Keratinocyte (primary cell): ENCODE measurements around the gene DPP7. TPM values are rescaled to one million over a fixed set of nuclear protein-coding genes. Genes with fewer than 3 reads are reported as not detected.

Experiments used
- DNase-seq: peaks from one replicate; pipeline ENCODE4 v3.0.0-alpha.2; 2011; ENCODE audit warnings: low read depth, missing footprints, low spot score
- FAIRE-seq: peaks from 2 replicates; lab custom pipeline; 2011; peaks lifted over from hg19 to GRCh38; lab: Jason Lieb, UNC
- H2AFZ ChIP-seq: 2 replicates; pipeline ENCODE4 v1.6.0; 2012; ENCODE audit warnings: low read length, control low read depth, inconsistent platforms; ENCODE audit not compliant: control insufficient read depth
- H3K27ac ChIP-seq: 2 replicates; pipeline ENCODE4 v1.5.1; 2011; ENCODE audit warnings: low read length; ENCODE audit not compliant: control insufficient read depth, insufficient read depth
- H3K27me3 ChIP-seq: 3 replicates; pipeline ENCODE4 v1.6.0; 2011; ENCODE audit warnings: low read length; ENCODE audit not compliant: control insufficient read depth, insufficient read depth; ENCODE audit errors: extremely low read depth
- H3K36me3 ChIP-seq, 2 experiments: 2 replicates in 1 of 2; 3 replicates in 1 of 2; pipeline ENCODE4 v1.5.1; 2011; ENCODE audit warnings: low read length in 2 of 2, mild to moderate bottlenecking in 1 of 2; ENCODE audit not compliant: control insufficient read depth in 2 of 2, insufficient read depth in 2 of 2; ENCODE audit errors: extremely low read depth in 1 of 2
- H3K4me1 ChIP-seq: 3 replicates; pipeline ENCODE4 v1.5.1; 2011; ENCODE audit warnings: low read length; ENCODE audit not compliant: control insufficient read depth, insufficient read depth; ENCODE audit errors: extremely low read depth
- H3K4me2 ChIP-seq: 3 replicates; pipeline ENCODE4 v1.6.0; 2011; ENCODE audit warnings: low read depth, low read length; ENCODE audit not compliant: control insufficient read depth, insufficient read depth; ENCODE audit errors: extremely low read depth
- H3K4me3 ChIP-seq, 3 experiments: fragments of 200-600 bp in 1 of 3; sonication (generic) in 1 of 3; 2 replicates in 2 of 3; 3 replicates in 1 of 3; pipeline ENCODE4 v1.5.1; 2011 to 2016; ENCODE audit warnings: low read length in 3 of 3, mild to moderate bottlenecking in 3 of 3, control low read depth in 2 of 3, inconsistent platforms in 1 of 3, low read depth in 1 of 3, mixed read lengths in 1 of 3, mixed run types in 1 of 3, moderate library complexity in 1 of 3; ENCODE audit not compliant: control insufficient read depth in 2 of 3, insufficient read depth in 2 of 3; ENCODE audit errors: extremely low read depth in 1 of 3
- H3K79me2 ChIP-seq: 2 replicates; pipeline ENCODE4 v1.6.0; 2012; ENCODE audit warnings: low read length; ENCODE audit not compliant: control insufficient read depth, insufficient read depth
- H3K9ac ChIP-seq: 3 replicates; pipeline ENCODE4 v1.6.0; 2011; ENCODE audit warnings: low read length; ENCODE audit not compliant: control insufficient read depth, insufficient read depth; ENCODE audit errors: extremely low read depth
- H3K9me1 ChIP-seq: 3 replicates; pipeline ENCODE4 v1.6.0; 2011; ENCODE audit warnings: low read length; ENCODE audit not compliant: control insufficient read depth, insufficient read depth; ENCODE audit errors: extremely low read depth
- H3K9me3 ChIP-seq: 2 replicates; pipeline ENCODE4 v1.5.1; 2012; ENCODE audit warnings: low read depth, low read length; ENCODE audit not compliant: control insufficient read depth
- H4K20me1 ChIP-seq: 3 replicates; pipeline ENCODE4 v1.6.0; 2011; ENCODE audit warnings: low read length; ENCODE audit not compliant: control insufficient read depth, insufficient read depth; ENCODE audit errors: extremely low read depth
- EZH2 ChIP-seq: IDR thresholded peaks from one replicate; pipeline ENCODE4 v1.6.1; 2012; ENCODE audit warnings: inconsistent platforms, mild to moderate bottlenecking, low read length, moderate library complexity
- dilution Hi-C: fragments of 300-500 bp; cut with MboI; formaldehyde crosslinking; loops from one replicate; pipeline ENCODE4 v1.7.0; 2020; ENCODE audit warnings: low sequenced_read_pairs; ENCODE audit not compliant: extremely low pct_ligation_motif_present
- polyA plus RNA-seq, 5 experiments: library from polyadenylated mRNA; depleted of rRNA in 3 of 5; stranded (reverse) in 3 of 5; stranded (forward) in 1 of 5; unstranded in 1 of 5; fragments of >200 nt; gene quantifications; 1 replicate in 1 of 5; 2 replicates in 3 of 5; 3 replicates in 1 of 5; pipeline versions ENCODE4 v1.2.1 to v1.2.3, GENCODE V29; 2011 to 2012; ENCODE audit warnings: missing spikeins in 2 of 5, low read depth in 1 of 5, low replicate concordance in 1 of 5
- TF ChIP-seq, protein P1 (sequence below), 3 experiments: IDR thresholded peaks in 1 of 3; conservative IDR thresholded peaks in 1 of 3; optimal IDR thresholded peaks in 1 of 3; 2 replicates in 2 of 3; 3 replicates in 1 of 3; pipeline versions ENCODE3 to v1.5.1; 2011; ENCODE audit warnings: low read length in 3 of 3, mild to moderate bottlenecking in 3 of 3, moderate library complexity in 2 of 3, control low read depth in 1 of 3, inconsistent platforms in 1 of 3; ENCODE audit not compliant: insufficient read depth in 2 of 3; ENCODE audit errors: extremely low read depth in 1 of 3

Gene DPP7
- polyA plus RNA-seq, 1 donor (not counting 4 experiments of a cell fraction or from before 2014, with no cell fraction given) = 35.3 TPM

DNA sequence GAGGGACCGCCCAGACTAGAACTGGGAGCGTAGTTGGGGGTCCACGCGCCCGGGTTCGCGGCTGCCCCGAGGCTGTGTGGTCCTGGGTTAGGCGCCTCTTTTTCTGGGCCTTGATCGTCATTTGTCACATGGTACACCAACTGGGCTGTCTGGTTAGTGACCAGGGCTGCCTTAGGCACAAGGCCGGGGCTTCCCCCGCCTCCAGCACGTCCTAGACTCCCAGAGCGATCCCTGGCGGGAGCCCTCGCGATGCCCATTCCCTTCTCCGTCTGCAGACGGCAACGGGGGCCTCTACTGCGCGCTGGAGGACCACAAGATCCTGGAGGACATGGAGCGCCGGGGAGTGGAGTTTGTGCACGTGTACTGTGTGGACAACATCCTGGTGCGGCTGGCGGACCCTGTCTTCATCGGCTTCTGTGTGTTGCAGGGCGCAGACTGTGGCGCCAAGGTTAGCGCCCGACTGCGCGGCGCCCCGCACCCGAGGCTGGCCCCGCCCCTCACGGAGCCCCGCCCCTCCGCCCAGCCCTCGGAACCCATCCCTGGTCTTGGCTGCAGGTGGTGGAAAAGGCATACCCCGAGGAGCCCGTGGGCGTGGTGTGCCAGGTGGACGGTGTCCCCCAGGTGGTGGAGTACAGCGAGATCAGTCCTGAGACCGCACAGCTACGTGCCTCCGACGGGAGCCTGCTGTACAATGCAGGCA, 35.7 kb downstream of the DPP7 start:
- Histone ChIP-seq H3K79me2 (no peaks in the 10 kb centered on the region), H2AFZ (no peak overlapping the region), H4K20me1 (no peaks in the 10 kb centered on the region), H3K27me3 (no peaks in the 10 kb centered on the region), H3K9ac (no peak overlapping the region), H3K4me2 (peak overlapping the region; percentile 82), H3K4me1 (peaks cover 24% of the 10 kb centered on the region), H3K9me3 (no peaks in the 10 kb centered on the region), H3K9me1 (peaks cover 2% of the 10 kb centered on the region), H3K4me3 (peak overlapping the region in 2 of 3 experiments; percentile 50 to 57), H3K36me3 (peaks cover 3 to 7% of the 10 kb centered on the region in 2 experiments), H3K27ac (no peak overlapping the region)
- FAIRE-seq (no peak), DNase-seq (no peak)
- dilution Hi-C loops = no loop called here
- peak; percentile 12 for TF ChIP-seq EZH2
- TF ChIP-seq, protein P1, sequence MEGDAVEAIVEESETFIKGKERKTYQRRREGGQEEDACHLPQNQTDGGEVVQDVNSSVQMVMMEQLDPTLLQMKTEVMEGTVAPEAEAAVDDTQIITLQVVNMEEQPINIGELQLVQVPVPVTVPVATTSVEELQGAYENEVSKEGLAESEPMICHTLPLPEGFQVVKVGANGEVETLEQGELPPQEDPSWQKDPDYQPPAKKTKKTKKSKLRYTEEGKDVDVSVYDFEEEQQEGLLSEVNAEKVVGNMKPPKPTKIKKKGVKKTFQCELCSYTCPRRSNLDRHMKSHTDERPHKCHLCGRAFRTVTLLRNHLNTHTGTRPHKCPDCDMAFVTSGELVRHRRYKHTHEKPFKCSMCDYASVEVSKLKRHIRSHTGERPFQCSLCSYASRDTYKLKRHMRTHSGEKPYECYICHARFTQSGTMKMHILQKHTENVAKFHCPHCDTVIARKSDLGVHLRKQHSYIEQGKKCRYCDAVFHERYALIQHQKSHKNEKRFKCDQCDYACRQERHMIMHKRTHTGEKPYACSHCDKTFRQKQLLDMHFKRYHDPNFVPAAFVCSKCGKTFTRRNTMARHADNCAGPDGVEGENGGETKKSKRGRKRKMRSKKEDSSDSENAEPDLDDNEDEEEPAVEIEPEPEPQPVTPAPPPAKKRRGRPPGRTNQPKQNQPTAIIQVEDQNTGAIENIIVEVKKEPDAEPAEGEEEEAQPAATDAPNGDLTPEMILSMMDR (optimal IDR thresholded peaks at IDR 0.05 in 1 of 3, IDR thresholded peaks at IDR 0.05 in 1 of 3, conservative IDR thresholded peaks at IDR 0.05 in 1 of 3; ENCODE audit: extremely low read depth in 1 of 3, insufficient read depth in 2 of 3, low read length in 3 of 3) = no peak

DNA sequence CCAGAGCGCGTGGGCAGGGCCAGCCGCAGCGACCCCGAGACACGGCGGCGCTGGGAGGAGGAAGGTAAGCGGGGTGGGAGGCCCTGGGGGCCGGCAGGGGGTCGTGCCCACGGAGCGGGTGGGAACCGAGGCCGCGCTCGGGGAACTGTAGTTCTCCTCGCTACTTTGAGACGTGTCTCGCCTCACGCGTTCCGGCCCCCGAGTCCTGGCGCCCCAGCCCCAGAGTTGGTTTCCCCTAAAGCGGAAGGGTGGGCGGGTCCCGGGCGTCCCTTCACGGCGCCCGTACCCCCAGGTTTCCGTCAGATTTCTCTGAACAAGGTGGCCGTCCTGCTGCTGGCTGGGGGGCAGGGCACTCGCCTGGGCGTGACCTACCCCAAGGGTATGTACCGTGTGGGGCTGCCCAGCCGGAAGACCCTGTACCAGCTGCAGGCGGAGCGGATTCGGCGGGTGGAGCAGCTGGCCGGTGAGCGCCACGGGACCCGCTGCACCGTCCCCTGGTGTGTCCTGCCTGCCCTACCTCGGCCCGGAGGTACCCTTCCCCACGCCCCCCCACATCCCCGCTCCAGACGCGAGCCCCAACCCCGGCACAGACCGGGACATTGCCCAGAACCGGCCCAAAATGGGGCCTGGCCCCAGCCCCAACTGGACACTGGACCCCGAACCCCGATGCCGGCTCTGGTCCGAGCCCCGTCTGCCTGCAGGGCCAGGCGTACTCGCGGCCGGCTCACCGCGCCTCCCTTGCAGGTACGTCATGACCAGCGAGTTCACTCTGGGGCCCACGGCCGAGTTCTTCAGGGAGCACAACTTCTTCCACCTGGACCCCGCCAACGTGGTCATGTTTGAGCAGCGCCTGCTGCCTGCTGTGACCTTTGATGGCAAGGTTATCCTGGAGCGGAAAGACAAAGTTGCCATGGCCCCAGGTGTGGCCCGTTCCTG, 36.5 kb downstream of the DPP7 start:
- dilution Hi-C loops = no loop called here
- no peaks in the 10 kb centered on the region for H3K9me3 ChIP-seq
- H3K4me1 ChIP-seq = peaks cover 16% of the 10 kb centered on the region
- no peaks in the 10 kb centered on the region for H4K20me1 ChIP-seq
- H3K9me1 ChIP-seq = no peaks in the 10 kb centered on the region
- no peak overlapping the region for H3K27ac ChIP-seq
- FAIRE-seq (no peak), DNase-seq (no peak)
- H3K79me2 ChIP-seq = no peaks in the 10 kb centered on the region
- peak overlapping the region; percentile 50 to 67 (median 57) for H3K4me3 ChIP-seq
- TF ChIP-seq EZH2 = peak; percentile 44
- TF ChIP-seq, protein P1 (optimal IDR thresholded peaks at IDR 0.05 in 1 of 3, IDR thresholded peaks at IDR 0.05 in 1 of 3, conservative IDR thresholded peaks at IDR 0.05 in 1 of 3; ENCODE audit: extremely low read depth in 1 of 3, insufficient read depth in 2 of 3, low read length in 3 of 3) = no peak
- peak overlapping the region; percentile 54 for H3K9ac ChIP-seq
- peak overlapping the region; percentile 82 for H3K4me2 ChIP-seq
- H3K27me3 ChIP-seq = no peaks in the 10 kb centered on the region
- H2AFZ ChIP-seq = peak overlapping the region; percentile 43
- peaks cover 3 to 7% of the 10 kb centered on the region in 2 experiments for H3K36me3 ChIP-seq
